Mesothelial cell of epicardium (in vitro differentiated cells): ENCODE results near the gene EYS. TPM values are rescaled to one million over a fixed set of nuclear protein-coding genes. Genes with fewer than 3 reads are reported as not detected.

Experiments
- DNase-seq, 2 experiments: peaks; one replicate each; pipeline ENCODE4 v3.0.0; 2021; ENCODE audit warnings: low spot score in 2 of 2; ENCODE audit not compliant: unreplicated experiment in 2 of 2
- H3K27ac Mint-ChIP-seq: 2 replicates; pipeline ENCODE4 v1.8.0; 2021; ENCODE audit warnings: mixed read lengths
- H3K27me3 Mint-ChIP-seq: 2 replicates; pipeline ENCODE4 v1.8.0; 2021; ENCODE audit warnings: low read depth, mixed read lengths
- H3K36me3 Mint-ChIP-seq: 2 replicates; pipeline ENCODE4 v1.8.0; 2021; ENCODE audit warnings: mixed read lengths
- H3K4me1 Mint-ChIP-seq: 2 replicates; pipeline ENCODE4 v1.8.0; 2021; ENCODE audit warnings: mixed read lengths
- H3K4me3 Mint-ChIP-seq: 2 replicates; pipeline ENCODE4 v1.8.0; 2021; ENCODE audit warnings: mild to moderate bottlenecking, moderate library complexity, mixed read lengths
- H3K9me3 Mint-ChIP-seq: 2 replicates; pipeline ENCODE4 v1.8.0; 2021; ENCODE audit warnings: mixed read lengths
- total RNA-seq: library from RNA; stranded (reverse); gene quantifications from 3 replicates; pipeline ENCODE4 v1.2.1, GENCODE V29; 2021
- TF ChIP-seq, protein P1 (sequence below): fragments of 200-600 bp; sonication (generic); IDR thresholded peaks from one replicate; pipeline ENCODE4 v1.5.0; 2021; ENCODE audit warnings: antibody characterized with exemption; ENCODE audit not compliant: unreplicated experiment

EYS gene
- total RNA-seq, 1 donor from 2014 or later: 0.69 TPM

DNA sequence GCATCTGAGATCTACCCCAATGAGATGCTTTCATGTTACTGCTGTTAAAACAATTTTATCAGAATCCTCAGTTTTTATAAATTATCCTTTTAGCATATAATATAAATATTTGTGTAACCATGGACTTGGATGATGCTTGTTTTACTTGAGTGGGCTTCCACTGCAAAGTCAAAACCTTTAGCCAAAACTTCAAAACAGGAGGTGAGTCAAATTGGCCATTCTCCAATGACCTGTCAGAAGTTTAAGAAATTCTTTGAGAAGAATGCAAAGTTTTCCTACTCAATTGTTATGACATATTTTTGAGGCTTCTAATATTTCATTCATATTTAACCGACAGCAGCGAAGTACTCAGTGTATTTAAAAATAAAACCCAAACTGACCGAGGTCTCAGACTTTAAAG is 507.9 kb downstream of the EYS start:
- Mint-ChIP-seq H3K36me3 (no peaks in the 10 kb centered on the region), H3K4me1 (peaks cover 4% of the 10 kb centered on the region), H3K9me3 (peaks cover 9% of the 10 kb centered on the region), H3K27ac (no peak overlapping the region), H3K4me3 (no peak overlapping the region), H3K27me3 (no peaks in the 10 kb centered on the region)
- DNase-seq: no peak
- TF ChIP-seq, protein P1, sequence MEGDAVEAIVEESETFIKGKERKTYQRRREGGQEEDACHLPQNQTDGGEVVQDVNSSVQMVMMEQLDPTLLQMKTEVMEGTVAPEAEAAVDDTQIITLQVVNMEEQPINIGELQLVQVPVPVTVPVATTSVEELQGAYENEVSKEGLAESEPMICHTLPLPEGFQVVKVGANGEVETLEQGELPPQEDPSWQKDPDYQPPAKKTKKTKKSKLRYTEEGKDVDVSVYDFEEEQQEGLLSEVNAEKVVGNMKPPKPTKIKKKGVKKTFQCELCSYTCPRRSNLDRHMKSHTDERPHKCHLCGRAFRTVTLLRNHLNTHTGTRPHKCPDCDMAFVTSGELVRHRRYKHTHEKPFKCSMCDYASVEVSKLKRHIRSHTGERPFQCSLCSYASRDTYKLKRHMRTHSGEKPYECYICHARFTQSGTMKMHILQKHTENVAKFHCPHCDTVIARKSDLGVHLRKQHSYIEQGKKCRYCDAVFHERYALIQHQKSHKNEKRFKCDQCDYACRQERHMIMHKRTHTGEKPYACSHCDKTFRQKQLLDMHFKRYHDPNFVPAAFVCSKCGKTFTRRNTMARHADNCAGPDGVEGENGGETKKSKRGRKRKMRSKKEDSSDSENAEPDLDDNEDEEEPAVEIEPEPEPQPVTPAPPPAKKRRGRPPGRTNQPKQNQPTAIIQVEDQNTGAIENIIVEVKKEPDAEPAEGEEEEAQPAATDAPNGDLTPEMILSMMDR: no peak

DNA sequence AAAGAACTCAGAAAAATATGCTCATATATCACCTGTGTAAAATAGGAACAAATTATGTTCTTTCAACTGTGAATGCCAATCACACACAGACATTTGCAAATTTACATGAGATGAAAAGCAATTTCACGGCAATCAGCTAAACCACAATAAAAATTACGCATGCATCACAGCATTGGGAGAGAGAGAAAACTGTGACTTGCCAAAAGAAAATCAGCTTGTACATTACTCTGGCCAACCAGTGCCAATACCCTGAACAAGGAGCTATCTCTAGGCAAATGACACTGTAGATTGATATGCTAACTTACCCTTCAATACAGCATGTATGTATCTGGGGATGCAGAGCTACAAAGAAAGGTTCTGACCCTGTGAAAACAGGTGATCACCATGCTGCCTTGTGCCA is 515.6 kb downstream of the EYS start:
- Mint-ChIP-seq H3K27ac (no peak overlapping the region), H3K27me3 (no peaks in the 10 kb centered on the region), H3K4me1 (no peaks in the 10 kb centered on the region)

DNA sequence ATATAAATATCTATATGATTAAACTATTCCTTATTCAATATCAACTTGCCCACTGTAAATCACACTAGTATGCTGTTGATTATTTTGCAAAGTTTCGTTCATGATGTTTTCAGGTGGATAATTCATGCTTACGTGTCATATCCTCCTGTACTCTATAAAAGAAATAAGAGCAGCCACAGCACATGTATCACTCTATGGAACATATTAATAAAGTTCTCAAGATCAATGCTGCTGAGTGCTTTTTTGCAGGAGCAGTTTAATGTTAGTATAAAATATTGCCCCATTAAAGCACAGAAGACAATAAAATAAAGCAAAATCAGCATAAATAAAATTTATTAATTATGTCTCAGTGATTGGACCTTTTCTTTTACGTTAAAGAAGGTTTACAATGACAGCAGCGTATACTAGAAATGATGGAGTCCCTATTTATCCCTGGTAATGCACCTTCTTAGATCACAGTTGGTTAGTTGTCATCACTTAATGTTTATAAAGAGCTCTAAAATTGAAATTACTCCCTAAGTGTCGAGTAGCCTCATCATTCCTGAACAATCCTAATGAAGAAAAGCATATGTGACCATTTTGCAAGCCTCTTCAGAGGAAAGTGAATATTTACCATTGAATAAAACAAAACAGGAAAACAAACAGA is 517.7 kb downstream of the EYS start:
- H3K4me3 Mint-ChIP-seq: no peak overlapping the region
- H3K9me3 Mint-ChIP-seq: no peaks in the 10 kb centered on the region
- TF ChIP-seq, protein P1: no peak
- DNase-seq: no peak
- no peak overlapping the region for H3K27ac Mint-ChIP-seq
- H3K36me3 Mint-ChIP-seq: no peaks in the 10 kb centered on the region
- H3K4me1 Mint-ChIP-seq: no peaks in the 10 kb centered on the region
- H3K27me3 Mint-ChIP-seq: no peaks in the 10 kb centered on the region

More for the DNA sequence above, 515.6 kb downstream of the EYS start:
- Mint-ChIP-seq H3K4me3 (no peak overlapping the region), H3K9me3 (no peaks in the 10 kb centered on the region), H3K36me3 (no peaks in the 10 kb centered on the region)
- no peak for DNase-seq
- TF ChIP-seq, protein P1: no peak

DNA sequence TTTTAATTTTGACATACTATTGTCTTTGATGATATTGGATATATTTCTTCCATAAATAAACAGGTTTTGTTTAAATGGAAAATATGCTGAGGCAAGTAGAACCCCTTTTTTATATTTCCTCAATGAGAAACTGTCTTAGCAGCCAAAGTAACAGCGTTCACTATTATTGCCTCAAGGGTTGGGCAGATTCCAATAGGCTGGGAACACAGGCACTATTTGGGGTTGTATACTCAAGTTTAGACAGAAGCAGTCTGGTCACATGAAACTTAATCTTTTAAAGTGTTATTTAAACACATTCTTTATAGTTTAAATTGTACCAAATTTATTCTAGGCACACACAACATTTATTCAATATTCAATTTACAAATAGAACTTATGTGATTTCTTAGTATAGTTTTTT is 520.2 kb downstream of the EYS start:
- Mint-ChIP-seq H3K27ac (no peak overlapping the region), H3K27me3 (no peaks in the 10 kb centered on the region), H3K4me3 (no peak overlapping the region), H3K9me3 (no peaks in the 10 kb centered on the region), H3K36me3 (no peaks in the 10 kb centered on the region), H3K4me1 (no peaks in the 10 kb centered on the region)
- no peak for DNase-seq
- TF ChIP-seq, protein P1: no peak

DNA sequence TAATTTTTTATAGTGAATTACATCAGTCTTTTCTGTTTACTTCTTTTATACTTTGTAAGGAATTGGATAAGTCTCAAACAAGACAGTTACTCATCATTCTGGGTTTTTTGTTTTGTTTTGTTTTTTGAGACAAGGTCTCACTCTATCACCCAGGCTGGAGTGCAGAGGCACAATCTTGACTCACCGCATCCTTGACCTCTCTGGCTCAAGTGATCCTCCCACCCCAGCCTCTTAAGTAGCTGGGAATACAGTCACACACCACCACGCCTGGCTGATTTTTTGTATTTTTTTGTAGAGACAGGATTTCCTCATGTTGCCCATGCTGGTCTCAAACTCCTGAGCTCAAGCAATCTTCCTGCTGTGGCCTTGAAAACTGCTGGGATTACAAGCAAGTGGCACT is 524.3 kb downstream of the EYS start:
- Mint-ChIP-seq H3K27me3 (no peaks in the 10 kb centered on the region), H3K4me1 (no peaks in the 10 kb centered on the region), H3K9me3 (peaks cover 4% of the 10 kb centered on the region), H3K4me3 (no peak overlapping the region), H3K36me3 (no peaks in the 10 kb centered on the region), H3K27ac (no peak overlapping the region)
- DNase-seq: no peak
- TF ChIP-seq, protein P1: no peak

DNA sequence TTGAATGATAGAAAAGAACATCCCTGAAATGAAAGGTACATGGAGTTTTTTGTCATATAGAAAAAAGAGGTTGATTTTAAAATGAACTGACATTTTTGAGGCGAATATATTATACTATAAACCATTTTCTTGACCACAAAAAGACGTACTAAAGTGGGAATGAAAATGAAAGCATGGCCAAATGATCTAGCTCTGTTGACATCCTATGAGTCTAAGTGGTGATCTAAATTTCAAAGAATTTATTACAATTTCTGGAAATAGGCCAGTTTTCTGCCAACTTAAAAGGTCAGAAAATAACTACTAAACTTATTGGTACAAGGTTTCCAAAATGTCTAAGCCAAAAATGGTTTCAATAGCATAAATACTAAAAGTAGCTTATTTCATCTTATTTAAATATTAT is 536.8 kb downstream of the EYS start:
- peaks cover 2% of the 10 kb centered on the region for H3K9me3 Mint-ChIP-seq
- TF ChIP-seq, protein P1: no peak
- no peaks in the 10 kb centered on the region for H3K4me1 Mint-ChIP-seq
- no peak overlapping the region for H3K27ac Mint-ChIP-seq
- DNase-seq: no peak
- no peak overlapping the region for H3K4me3 Mint-ChIP-seq
- no peaks in the 10 kb centered on the region for H3K27me3 Mint-ChIP-seq
- no peaks in the 10 kb centered on the region for H3K36me3 Mint-ChIP-seq
